B cell (primary cell): ENCODE data around the gene GRAMD2A. TPM values are rescaled to one million over a fixed set of nuclear protein-coding genes. Genes with fewer than 3 reads are reported as not detected.

ENCODE experiments used
- ATAC-seq: fragments of 200-7000 bp; cut with Tn5 transposase; one replicate; pipeline ENCODE4 v1.10.0; 2021; ENCODE audit warnings: low read depth, mild to moderate bottlenecking, moderate number of reproducible peaks, moderate library complexity
- CTCF ChIA-PET: fragments of 350-600 bp; sonication (Branson Sonifier 250); formaldehyde crosslinking; loops from one replicate; lab custom pipeline; 2021; ENCODE audit warnings: antibody characterized with exemption, inconsistent platforms; lab: Charles Lee
- POLR2A ChIA-PET: fragments of 350-600 bp; sonication (Branson Sonifier 250); formaldehyde crosslinking; loops from one replicate; lab custom pipeline; 2021; ENCODE audit warnings: antibody characterized with exemption; lab: Charles Lee
- DNase-seq: peaks from one replicate; pipeline ENCODE4 v3.0.0; 2013
- H2AFZ ChIP-seq: 2 replicates; pipeline ENCODE4 v1.6.1; 2012; ENCODE audit warnings: mild to moderate bottlenecking, low read depth, low read length; ENCODE audit not compliant: insufficient read depth, poor library complexity, severe bottlenecking
- H3K27ac ChIP-seq, 2 donors: 1 replicate in 1 of 2; 2 replicates in 1 of 2; pipeline ENCODE4 v1.5.1; 2012 to 2013; ENCODE audit warnings: low read length in 2 of 2, mild to moderate bottlenecking in 2 of 2, moderate library complexity in 1 of 2
- H3K27me3 ChIP-seq, 4 experiments: fragments of 200-600 bp in 1 of 4; sonication (generic) in 1 of 4; replicated peaks in 1 of 4; 1 replicate in 2 of 4; 2 replicates in 2 of 4; pipeline versions ENCODE4 v1.6.1 to v1.7.0; 2013 to 2016; ENCODE audit warnings: low read length in 3 of 4, mild to moderate bottlenecking in 2 of 4, mixed read lengths in 1 of 4, moderate library complexity in 1 of 4; ENCODE audit not compliant: insufficient read depth in 4 of 4, control insufficient read depth in 3 of 4; ENCODE audit errors: control extremely low read depth in 1 of 4
- H3K36me3 ChIP-seq, 2 experiments: replicated peaks in 1 of 2; 1 replicate in 1 of 2; 2 replicates in 1 of 2; pipeline versions ENCODE4 v1.6.1 to v1.7.1; 2013; ENCODE audit warnings: low read length in 1 of 2; ENCODE audit not compliant: insufficient read depth in 2 of 2, control insufficient read depth in 1 of 2; ENCODE audit errors: control extremely low read depth in 1 of 2, extremely low read depth in 1 of 2
- H3K4me1 ChIP-seq, 2 donors: fragments of 200-600 bp in 1 of 2; sonication (generic) in 1 of 2; 1 replicate in 1 of 2; 2 replicates in 1 of 2; pipeline versions ENCODE4 v1.5.1 to v1.6.1; 2013 to 2017; ENCODE audit warnings: low read length in 2 of 2; ENCODE audit not compliant: control insufficient read depth in 2 of 2, insufficient read depth in 2 of 2
- H3K4me2 ChIP-seq: replicated peaks from 2 replicates; pipeline ENCODE3; 2012; ENCODE audit warnings: mild to moderate bottlenecking, low read depth, low read length; ENCODE audit not compliant: poor library complexity, severe bottlenecking
- H3K4me3 ChIP-seq, 5 experiments: fragments of 200-600 bp in 1 of 5; sonication (generic) in 1 of 5; 1 replicate in 3 of 5; 2 replicates in 2 of 5; pipeline versions ENCODE4 v1.5.1 to v1.7.0; 2011 to 2016; ENCODE audit warnings: low read length in 4 of 5, mild to moderate bottlenecking in 4 of 5, low read depth in 2 of 5, control low read depth in 1 of 5, moderate library complexity in 1 of 5; ENCODE audit not compliant: insufficient read depth in 1 of 5; ENCODE audit errors: control extremely low read depth in 1 of 5, extremely low read depth in 1 of 5
- H3K79me2 ChIP-seq: fragments of 200-600 bp; sonication (generic); one replicate; pipeline ENCODE4 v1.6.0; 2016; ENCODE audit warnings: low read length; ENCODE audit not compliant: control insufficient read depth, insufficient read depth
- H3K9ac ChIP-seq: fragments of 200-600 bp; sonication (generic); 2 replicates; pipeline ENCODE4 v1.6.1; 2017; ENCODE audit warnings: mild to moderate bottlenecking, low read length, moderate library complexity
- H3K9me3 ChIP-seq, 3 donors: one replicate each; pipeline versions ENCODE4 v1.6.1 to v1.7.1; 2013; ENCODE audit warnings: low read length in 2 of 3; ENCODE audit not compliant: control insufficient read depth in 2 of 3, insufficient read depth in 1 of 3; ENCODE audit errors: control extremely low read depth in 1 of 3
- H4K20me1 ChIP-seq: 2 replicates; pipeline ENCODE4 v1.6.0; 2012; ENCODE audit warnings: mild to moderate bottlenecking, low read length; ENCODE audit not compliant: insufficient read depth, control insufficient read depth, poor library complexity, severe bottlenecking
- H3K27ac Mint-ChIP-seq: one replicate; pipeline ENCODE4 v1.8.0; 2021; ENCODE audit warnings: mixed read lengths
- H3K27me3 Mint-ChIP-seq: one replicate; pipeline ENCODE4 v1.8.0; 2021; ENCODE audit warnings: mixed read lengths
- H3K4me1 Mint-ChIP-seq: one replicate; pipeline ENCODE4 v1.8.0; 2021; ENCODE audit warnings: mixed read lengths
- H3K4me3 Mint-ChIP-seq: one replicate; pipeline ENCODE4 v1.8.0; 2021; ENCODE audit warnings: mixed read lengths
- H3K9me3 Mint-ChIP-seq: one replicate; pipeline ENCODE4 v1.8.0; 2022; ENCODE audit warnings: mixed read lengths; ENCODE audit not compliant: insufficient read depth
- CTCF ChIP-seq: fragments of 200-600 bp; IDR thresholded peaks from one replicate; pipeline ENCODE4 v1.8.0; 2022; ENCODE audit warnings: antibody characterized with exemption, mild to moderate bottlenecking
- EZH2 ChIP-seq: IDR thresholded peaks from 2 replicates; pipeline ENCODE4 v1.6.1; 2012; ENCODE audit warnings: borderline replicate concordance, low read depth, mild to moderate bottlenecking, moderate library complexity, low read length; ENCODE audit not compliant: insufficient read depth, poor library complexity, severe bottlenecking
- WGBS: methylation state at CpG from one replicate; pipeline ENCODE4 v1.1.5; 2013; ENCODE audit warnings: missing lambda C conversion rate; ENCODE audit not compliant: insufficient coverage; 5-methylcytosine and 5-hydroxymethylcytosine counted together
- intact Hi-C: fragments of 100-400 bp; cut with micrococcal nuclease; formaldehyde crosslinking; loops from one replicate; pipeline ENCODE4 v1.10.0; 2022
- polyA plus RNA-seq: library from polyadenylated mRNA; depleted of rRNA; stranded (reverse); fragments of >200 nt; gene quantifications from 2 replicates; pipeline ENCODE4 v1.2.3, GENCODE V29; 2012
- total RNA-seq, 2 donors: library from RNA; stranded (reverse); fragments of 120-200 nt in 1 of 2; gene quantifications; 1 replicate in 1 of 2; 2 replicates in 1 of 2; pipeline versions ENCODE4 v1.2.3 to v1.2.4, GENCODE V29; 2013 to 2022

Gene GRAMD2A
- total and polyA plus RNA-seq, 2 donors (not counting 1 experiment from before 2014, with no cell fraction given) = not detected

- no peaks in the 10 kb centered on the region for H3K27me3 ChIP-seq
- H3K4me2 ChIP-seq = no peak overlapping the region
- Mint-ChIP-seq H3K9me3 (no peaks in the 10 kb centered on the region), H3K27me3 (peaks cover 3% of the 10 kb centered on the region), H3K4me3 (no peak overlapping the region), H3K4me1 (no peaks in the 10 kb centered on the region), H3K27ac (no peak overlapping the region)
- ATAC-seq = no peak
- no peaks in the 10 kb centered on the region for H3K36me3 ChIP-seq
- intact Hi-C loops = no loop called here
- H3K4me1 ChIP-seq = no peaks in the 10 kb centered on the region
- H3K9ac ChIP-seq = no peak overlapping the region
- H3K27ac ChIP-seq = no peak overlapping the region
- H3K4me3 ChIP-seq = no peak overlapping the region
- H3K79me2 ChIP-seq = no peaks in the 10 kb centered on the region
- no peak overlapping the region for H2AFZ ChIP-seq
- CTCF ChIA-PET = interaction anchor here (1.6 kb wide), 1 partner anchor 9 kb away, joined by 6 read pairs; no protein-coding TSS in a partner anchor
- POLR2A ChIA-PET = no interaction called here
- DNase-seq = no peak
- no peaks in the 10 kb centered on the region for H3K9me3 ChIP-seq
- no peak for TF ChIP-seq CTCF
- no peak for TF ChIP-seq EZH2
- no peaks in the 10 kb centered on the region for H4K20me1 ChIP-seq
Observed at GRCh38 chr15:72146934-72147333, 50.7 kb downstream of the GRAMD2A start.

GRCh38 chr15:72146221-72146620 lies 51.4 kb downstream of the GRAMD2A start:
- intact Hi-C loops = no loop called here
- Histone ChIP-seq H3K9me3 (no peaks in the 10 kb centered on the region), H3K4me1 (peaks cover 6% of the 10 kb centered on the region in 2 donors), H4K20me1 (no peaks in the 10 kb centered on the region), H3K27me3 (no peaks in the 10 kb centered on the region), H3K36me3 (no peaks in the 10 kb centered on the region), H3K9ac (no peak overlapping the region), H3K4me3 (no peak overlapping the region), H2AFZ (no peak overlapping the region), H3K27ac (no peak overlapping the region), H3K4me2 (no peak overlapping the region), H3K79me2 (no peaks in the 10 kb centered on the region)
- 96% methylated on average over 3 of the region's 3 CpGs for WGBS
- Mint-ChIP-seq H3K4me3 (no peak overlapping the region), H3K4me1 (peaks cover 6% of the 10 kb centered on the region), H3K27me3 (peaks cover 3% of the 10 kb centered on the region), H3K27ac (no peak overlapping the region), H3K9me3 (no peaks in the 10 kb centered on the region)
- TF ChIP-seq CTCF (no peak), EZH2 (no peak)
- POLR2A ChIA-PET = no interaction called here
- ATAC-seq (no peak), DNase-seq (no peak)
- CTCF ChIA-PET = interaction anchor here (2.3 kb wide), 1 partner anchor 10 kb away, joined by 9 read pairs; no protein-coding TSS in a partner anchor
